Activated CD8-positive, alpha-beta memory T cell treated with anti-CD3 and anti-CD28 coated beads, Interleukin-2, amount 50 U/mL, for 24 hours (primary cell): Measurements from ENCODE around the gene VSIG1.

Source experiments
- DNase-seq: peaks from one replicate; pipeline ENCODE4 v3.0.0-alpha.2; 2020; ENCODE audit errors: extremely low read depth

VSIG1 gene

GRCh38 chrX:108064001-108064400 is 19.1 kb downstream of the VSIG1 start:
- DNase-seq: no peak

- DNase-seq: no peak
These were observed 19.7 kb downstream of the VSIG1 start for GRCh38 chrX:108064613-108065012.

- DNase-seq: no peak
These were observed 23.3 kb downstream of the VSIG1 start for GRCh38 chrX:108068121-108068520.

GRCh38 chrX:108070891-108071290 is 26.0 kb downstream of the VSIG1 start:
- DNase-seq: no peak

- DNase-seq: no peak
These were observed 26.7 kb downstream of the VSIG1 start for GRCh38 chrX:108071578-108071977.

- DNase-seq: no peak
These were observed 27.9 kb downstream of the VSIG1 start for GRCh38 chrX:108072746-108073145.

- no peak for DNase-seq
These were observed 36.2 kb downstream of the VSIG1 start for GRCh38 chrX:108081110-108081509.

- no peak for DNase-seq
These were observed 42.9 kb downstream of the VSIG1 start for GRCh38 chrX:108087792-108088191.

GRCh38 chrX:108088511-108088910 is 43.6 kb downstream of the VSIG1 start:
- DNase-seq: no peak

GRCh38 chrX:108090491-108091263 is 45.8 kb downstream of the VSIG1 start:
- DNase-seq: no peak

GRCh38 chrX:108091264-108091877 is 46.5 kb downstream of the VSIG1 start, which contains the start of the genes ATG4A and PSMD10:
ATG4A (plus strand) TSS chrX:108091778; CDS start chrX:108091827, 49 bp downstream.
PSMD10 (minus strand) TSS chrX:108091542; CDS start chrX:108091520, 22 bp downstream.
- peak; percentile 73 for DNase-seq

- no peak for DNase-seq
These were observed 47.0 kb downstream of the VSIG1 start for GRCh38 chrX:108091878-108092291.

GRCh38 chrX:108097380-108097779 is 52.5 kb downstream of the VSIG1 start:
- DNase-seq: no peak

GRCh38 chrX:108105473-108105872 is 60.6 kb downstream of the VSIG1 start:
- DNase-seq: no peak

- no peak for DNase-seq
These were observed 69.7 kb downstream of the VSIG1 start for GRCh38 chrX:108114541-108114940.

GRCh38 chrX:108117988-108118387 is 73.1 kb downstream of the VSIG1 start:
- no peak for DNase-seq

GRCh38 chrX:108121291-108121690 is 76.4 kb downstream of the VSIG1 start:
- DNase-seq: no peak

- no peak for DNase-seq
These were observed 77.9 kb downstream of the VSIG1 start for GRCh38 chrX:108122748-108123147.

- no peak for DNase-seq
These were observed 78.9 kb downstream of the VSIG1 start for GRCh38 chrX:108123591-108124366.

GRCh38 chrX:108126661-108127060 is 81.8 kb downstream of the VSIG1 start:
- no peak for DNase-seq

GRCh38 chrX:108127152-108127551 is 82.3 kb downstream of the VSIG1 start:
- no peak for DNase-seq
